H1 (cell line): ENCODE measurements around the gene ASTN2. TPM values are rescaled to one million over a fixed set of nuclear protein-coding genes. Genes with fewer than 3 reads are reported as not detected.

Source experiments
- CTCF ChIA-PET: fragments of 300-600 bp; sonication (Branson Sonifier 250); formaldehyde crosslinking; loops from one replicate; lab custom pipeline; 2021; ENCODE audit not compliant: partially characterized antibody; lab: Charles Lee
- POLR2A ChIA-PET: fragments of 300-600 bp; sonication (Branson Sonifier 250); formaldehyde crosslinking; loops from one replicate; lab custom pipeline; 2021; ENCODE audit warnings: inconsistent platforms; ENCODE audit not compliant: partially characterized antibody; lab: Charles Lee
- DNase-seq, 2 experiments: peaks; one replicate each; pipeline versions ENCODE4 v3.0.0 to v3.0.0-alpha.2; 2010 to 2022; ENCODE audit warnings: low spot score in 2 of 2, low read depth in 1 of 2, mixed read lengths in 1 of 2
- FAIRE-seq: peaks from 2 replicates; lab custom pipeline; 2011; peaks lifted over from hg19 to GRCh38; lab: Jason Lieb, UNC
- H2AFZ ChIP-seq: 2 replicates; pipeline ENCODE4 v1.8.1; 2012; ENCODE audit warnings: low read length, inconsistent platforms
- H2AK5ac ChIP-seq: 2 replicates; pipeline ENCODE4 v1.6.1; 2013; ENCODE audit warnings: low read depth, low read length
- H2BK120ac ChIP-seq: replicated peaks from 2 replicates; pipeline ENCODE3; 2013; ENCODE audit warnings: low read depth, low read length, inconsistent platforms
- H2BK12ac ChIP-seq: 2 replicates; pipeline ENCODE4 v1.6.1; 2013; ENCODE audit warnings: low read depth, low read length
- H2BK15ac ChIP-seq: 2 replicates; pipeline ENCODE4 v1.6.1; 2013; ENCODE audit warnings: low read length
- H2BK20ac ChIP-seq: 2 replicates; pipeline ENCODE4 v1.6.1; 2013; ENCODE audit warnings: low read length
- H2BK5ac ChIP-seq: 2 replicates; pipeline ENCODE4 v1.6.1; 2013; ENCODE audit warnings: low read depth, low read length
- H3K14ac ChIP-seq: 2 replicates; pipeline ENCODE4 v1.6.1; 2013; ENCODE audit warnings: inconsistent platforms; ENCODE audit not compliant: insufficient read length
- H3K18ac ChIP-seq: 2 replicates; pipeline ENCODE4 v1.6.1; 2013; ENCODE audit warnings: low read length; ENCODE audit errors: extremely low read depth
- H3K23ac ChIP-seq: 2 replicates; pipeline ENCODE4 v1.6.1; 2013; ENCODE audit warnings: inconsistent platforms; ENCODE audit not compliant: insufficient read length
- H3K23me2 ChIP-seq: 2 replicates; pipeline ENCODE4 v1.6.1; 2013; ENCODE audit warnings: low read depth, low read length
- H3K27ac ChIP-seq: 2 replicates; pipeline ENCODE4 v1.6.1; 2011; ENCODE audit warnings: low read depth, low read length, inconsistent platforms
- H3K27me3 ChIP-seq, 4 experiments: replicated peaks in 1 of 4; 1 replicate in 1 of 4; 2 replicates in 3 of 4; pipeline versions ENCODE4 v1.6.1 to v1.8.1; 2011 to 2013; ENCODE audit warnings: low read length in 3 of 4, mild to moderate bottlenecking in 3 of 4, inconsistent platforms in 2 of 4, mixed read lengths in 2 of 4, moderate library complexity in 1 of 4; ENCODE audit not compliant: control insufficient read depth in 3 of 4, insufficient read depth in 3 of 4; ENCODE audit errors: extremely low read depth in 1 of 4
- H3K36me3 ChIP-seq, 4 experiments: 2 replicates each; pipeline versions ENCODE4 v1.6.1 to v1.8.1; 2011 to 2013; ENCODE audit warnings: mild to moderate bottlenecking in 4 of 4, low read length in 3 of 4, moderate library complexity in 2 of 4, control low read depth in 1 of 4, inconsistent platforms in 1 of 4; ENCODE audit not compliant: insufficient read depth in 4 of 4, control insufficient read depth in 2 of 4
- H3K4ac ChIP-seq: replicated peaks from 2 replicates; pipeline ENCODE3; 2013; ENCODE audit warnings: low read length, low read depth, mixed read lengths, inconsistent platforms; ENCODE audit not compliant: insufficient read length
- H3K4me1 ChIP-seq, 4 experiments: replicated peaks in 1 of 4; 1 replicate in 1 of 4; 2 replicates in 3 of 4; pipeline versions ENCODE4 v1.6.1 to v1.8.1; 2011 to 2013; ENCODE audit warnings: low read length in 3 of 4, inconsistent platforms in 2 of 4, mixed read lengths in 1 of 4; ENCODE audit not compliant: insufficient read depth in 4 of 4, control insufficient read depth in 3 of 4
- H3K4me2 ChIP-seq, 2 experiments: 2 replicates each; pipeline versions ENCODE4 v1.6.1 to v1.8.1; 2011 to 2013; ENCODE audit warnings: low read depth in 2 of 2, low read length in 2 of 2, control low read depth in 1 of 2, inconsistent platforms in 1 of 2, mild to moderate bottlenecking in 1 of 2; ENCODE audit not compliant: insufficient read depth in 1 of 2
- H3K4me3 ChIP-seq, 4 experiments: fragments of 200-600, 300-600 bp in 1 of 4; sonication (generic), shearing (Covaris generic), sonication (Bioruptor Twin) in 1 of 4; 2 replicates each; pipeline versions ENCODE4 v1.5.1 to v1.8.1; 2011 to 2016; ENCODE audit warnings: low read length in 4 of 4, low read depth in 3 of 4, control low read depth in 2 of 4, inconsistent platforms in 2 of 4, mild to moderate bottlenecking in 2 of 4, mixed read lengths in 1 of 4, moderate library complexity in 1 of 4; ENCODE audit not compliant: insufficient read depth in 2 of 4; ENCODE audit errors: extremely low read depth in 1 of 4
- H3K56ac ChIP-seq: replicated peaks from 2 replicates; pipeline ENCODE3; 2013; ENCODE audit warnings: low read depth, mild to moderate bottlenecking, mixed read lengths, low read length, inconsistent platforms; ENCODE audit not compliant: insufficient read length
- H3K79me1 ChIP-seq: 2 replicates; pipeline ENCODE4 v1.6.1; 2013; ENCODE audit warnings: low read depth, low read length, control low read depth
- H3K79me2 ChIP-seq, 2 experiments: 2 replicates each; pipeline versions ENCODE4 v1.6.1 to v1.8.1; 2012 to 2013; ENCODE audit warnings: low read length in 2 of 2, mild to moderate bottlenecking in 2 of 2, inconsistent platforms in 1 of 2; ENCODE audit not compliant: insufficient read depth in 2 of 2, control insufficient read depth in 1 of 2
- H3K9ac ChIP-seq, 4 experiments: replicated peaks in 1 of 4; 1 replicate in 1 of 4; 2 replicates in 3 of 4; pipeline versions ENCODE4 v1.6.1 to v1.8.1; 2011 to 2013; ENCODE audit warnings: low read depth in 3 of 4, low read length in 3 of 4, control low read depth in 2 of 4, mild to moderate bottlenecking in 2 of 4, moderate library complexity in 2 of 4, inconsistent platforms in 1 of 4; ENCODE audit errors: extremely low read depth in 1 of 4
- H3K9me3 ChIP-seq, 2 experiments: 2 replicates each; pipeline versions ENCODE4 v1.6.1 to v1.8.1; 2012 to 2013; ENCODE audit warnings: mild to moderate bottlenecking in 2 of 2, moderate library complexity in 2 of 2, control low read depth in 1 of 2, inconsistent platforms in 1 of 2, low read depth in 1 of 2, low read length in 1 of 2, mixed read lengths in 1 of 2; ENCODE audit not compliant: insufficient read depth in 2 of 2
- H4K20me1 ChIP-seq, 2 experiments: replicated peaks in 1 of 2; 2 replicates each; pipeline versions ENCODE3 to v1.8.1; 2011 to 2013; ENCODE audit warnings: inconsistent platforms in 2 of 2, low read length in 2 of 2, mild to moderate bottlenecking in 1 of 2; ENCODE audit not compliant: insufficient read depth in 2 of 2, control insufficient read depth in 1 of 2
- H4K5ac ChIP-seq: 2 replicates; pipeline ENCODE4 v1.6.1; 2013; ENCODE audit warnings: low read length, low read depth, mixed read lengths, inconsistent platforms; ENCODE audit not compliant: insufficient read length
- H4K8ac ChIP-seq: 2 replicates; pipeline ENCODE4 v1.8.0; 2013; ENCODE audit warnings: mild to moderate bottlenecking, moderate library complexity, low read length, inconsistent platforms; ENCODE audit not compliant: insufficient read depth; ENCODE audit errors: extremely low read depth
- H4K91ac ChIP-seq: replicated peaks from 2 replicates; pipeline ENCODE3; 2013; ENCODE audit warnings: low read length, mixed read lengths, inconsistent platforms; ENCODE audit not compliant: insufficient read length
- CBX5 ChIP-seq: fragments of 300-800, 300-1000 bp; sonication (generic); IDR thresholded peaks from 2 replicates; pipeline ENCODE4 v1.7.1; 2016; ENCODE audit warnings: antibody characterized with exemption, low read length, low read depth
- FOSL1 ChIP-seq: IDR thresholded peaks from 2 replicates; pipeline ENCODE4 v1.6.1; 2011; ENCODE audit warnings: mild to moderate bottlenecking, low read depth, low read length, moderate library complexity; ENCODE audit not compliant: insufficient read depth
- KDM5A ChIP-seq: fragments of 200-600 bp; IDR thresholded peaks from 2 replicates; pipeline ENCODE4 v1.7.1; 2012; ENCODE audit warnings: mild to moderate bottlenecking, low read length, inconsistent platforms, mixed read lengths
- POLR2A ChIP-seq, 2 experiments: IDR thresholded peaks; 1 replicate in 1 of 2; 2 replicates in 1 of 2; pipeline ENCODE4 v1.6.1; 2011; ENCODE audit warnings: low read depth in 2 of 2, low read length in 2 of 2, mild to moderate bottlenecking in 2 of 2; ENCODE audit errors: control extremely low read depth in 1 of 2
- RFX5 ChIP-seq: IDR thresholded peaks from 2 replicates; pipeline ENCODE4 v1.6.1; 2011; ENCODE audit warnings: low read depth, low read length, improper control_type of control experiment, borderline replicate concordance
- SP2 ChIP-seq: IDR thresholded peaks from 2 replicates; pipeline ENCODE4 v1.6.1; 2012; ENCODE audit warnings: mild to moderate bottlenecking, low read length, inconsistent platforms
- WGBS, 2 experiments: shearing (Covaris generic) in 1 of 2; methylation state at CpG; one replicate each; pipeline versions ENCODE4 v1.1.6 to v1.1.7; 2013 to 2015; ENCODE audit warnings: low lambda C conversion rate in 2 of 2, mixed read lengths in 2 of 2, inconsistent platforms in 1 of 2, low coverage in 1 of 2, missing lambda C conversion rate in 1 of 2; ENCODE audit not compliant: insufficient replicate concordance in 2 of 2, insufficient coverage in 1 of 2, insufficient read length in 1 of 2; ENCODE audit errors: extremely low coverage in 1 of 2, missing lambda C conversion rate in 1 of 2; 5-methylcytosine and 5-hydroxymethylcytosine counted together
- polyA plus RNA-seq, 7 experiments: library from polyadenylated mRNA; depleted of rRNA in 3 of 7; stranded (reverse) in 5 of 7; unstranded in 2 of 7; fragments of >200 nt in 5 of 7; fragments of 200-250 nt in 2 of 7; gene quantifications; 1 replicate in 5 of 7; 2 replicates in 1 of 7; 4 replicates in 1 of 7; pipeline versions ENCODE4 v1.2.1 to v1.2.3, GENCODE V29; 2011 to 2013; ENCODE audit warnings: missing spikeins in 2 of 7, mixed read lengths in 2 of 7
- total RNA-seq: library from RNA; stranded (reverse); fragmentation: NEBNext Ultra II Directional; extraction: Animal tissue kit (Norgen Biotek cat#: 25700); gene quantifications from 2 replicates; pipeline ENCODE4 v1.2.1, GENCODE V29; 2021

ASTN2 gene
- total and polyA plus RNA-seq, 2 of the 8 experiments (the other 6 are each of a cell fraction or from before 2014, with no cell fraction given) = 8.2 to 13.7 TPM

- Histone ChIP-seq H3K4ac (no peak overlapping the region), H4K8ac (no peak overlapping the region), H3K79me1 (no peaks in the 10 kb centered on the region), H3K79me2 (peaks cover 0 to 24% of the 10 kb centered on the region in 2 experiments; a peak in 2 of 4 replicates), H4K20me1 (peaks cover 1 to 5% of the 10 kb centered on the region in 2 experiments), H2BK120ac (no peak overlapping the region), H2AFZ (no peak overlapping the region), H3K4me1 (no peaks in the 10 kb centered on the region; a peak in 2 of 7 replicates), H3K4me3 (no peak overlapping the region), H3K23ac (no peak overlapping the region), H3K4me2 (no peak overlapping the region), H3K36me3 (peaks cover 0 to 8% (median 5%) of the 10 kb centered on the region in 4 experiments; a peak in 5 of 8 replicates), H2BK12ac (no peak overlapping the region), H4K91ac (no peak overlapping the region), H3K9ac (no peak overlapping the region), H3K14ac (no peak overlapping the region), H3K27me3 (no peaks in the 10 kb centered on the region; a peak in 2 of 7 replicates), H3K23me2 (no peaks in the 10 kb centered on the region), H2BK5ac (no peak overlapping the region), H3K27ac (no peak overlapping the region)
- POLR2A ChIA-PET = no interaction called here
- no peak for DNase-seq
- no peak for FAIRE-seq
- CTCF ChIA-PET = interaction anchor here (0.6 to 0.9 kb wide), 2 partner anchors 168 to 207 kb away, joined by 3 read pairs; no protein-coding TSS in a partner anchor
- TF ChIP-seq CBX5 (no peak), RFX5 (no peak), KDM5A (no peak), FOSL1 (no peak), SP2 (no peak), POLR2A (IDR thresholded peaks at IDR 0.05; ENCODE audit: control extremely low read depth in 1 of 2, low read depth in 2 of 2, low read length in 2 of 2) (no peak)
- TF ChIP-seq, all 59 proteins: peak for 0
- no peak overlapping the region for H2AK5ac ChIP-seq
- H4K5ac ChIP-seq = no peak overlapping the region
- no peak overlapping the region for H2BK15ac ChIP-seq
- WGBS, 2 experiments = 89% methylated on average over 2 of the region's 2 CpGs; no CpG with 5 or more reads in 1 of the 2 experiments
- H3K56ac ChIP-seq = no peak overlapping the region
- H3K9me3 ChIP-seq = no peaks in the 10 kb centered on the region
- H2BK20ac ChIP-seq = no peak overlapping the region
- H3K18ac ChIP-seq = no peak overlapping the region
These were observed 721.6 kb downstream of the ASTN2 start for GRCh38 chr9:116693233-116693731.
